ENCODE data around the gene VIL1. TPM values are rescaled to one million over a fixed set of nuclear protein-coding genes. Genes with fewer than 3 reads are reported as not detected.

Gene VIL1
- total and polyA plus RNA-seq, 2 of the 13 experiments (the other 11 are each of a cell fraction or from before 2014, with no cell fraction given), result 287 to 301 TPM

DNA sequence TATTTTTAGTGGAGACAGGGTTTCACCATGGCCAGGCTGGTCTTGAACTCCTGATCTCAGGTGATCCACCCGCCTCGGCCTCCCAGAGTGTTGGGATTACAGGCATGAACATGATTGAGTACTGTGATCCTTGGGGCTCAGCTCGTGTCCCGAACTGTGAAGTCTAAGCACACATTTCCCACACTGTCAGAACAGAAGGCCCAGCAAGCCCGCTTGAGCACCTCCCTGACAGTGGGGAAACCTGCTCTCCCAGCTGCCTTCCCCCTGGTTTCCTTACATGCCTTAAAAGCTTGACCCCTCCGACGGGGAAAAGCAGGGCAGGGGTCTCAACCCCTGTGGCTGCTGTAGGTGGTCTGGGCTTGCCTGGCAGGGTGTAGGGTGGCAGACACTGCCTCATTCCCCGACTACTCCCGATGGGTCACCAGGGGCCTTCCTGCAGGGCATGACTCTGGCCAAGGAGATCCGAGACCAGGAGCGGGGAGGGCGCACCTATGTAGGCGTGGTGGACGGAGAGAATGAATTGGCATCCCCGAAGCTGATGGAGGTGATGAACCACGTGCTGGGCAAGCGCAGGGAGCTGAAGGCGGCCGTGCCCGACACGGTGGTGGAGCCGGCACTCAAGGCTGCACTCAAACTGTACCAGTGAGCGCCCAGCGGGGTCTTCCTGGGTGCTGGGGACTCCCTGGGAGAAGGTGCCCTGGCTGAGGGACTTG, 10.1 kb downstream of the VIL1 start:
- CTCF ChIA-PET (ENCODE audit: low intra/inter-chr PET ratio, low total read pairs), result no interaction called here
- Histone ChIP-seq H3K9me3 (ENCODE audit: low read length) (no peaks in the 10 kb centered on the region), H3K4me2 (ENCODE audit: low read depth, low read length) (no peak overlapping the region), H3K27me3 (ENCODE audit: control insufficient read depth in 1 of 2, insufficient read depth in 2 of 2, low read length in 2 of 2) (no peaks in the 10 kb centered on the region), H3K36me3 (replicated peaks in 1 of 2; ENCODE audit: control insufficient read depth in 1 of 2, insufficient read depth in 2 of 2, low read length in 2 of 2) (peaks cover 55 to 71% of the 10 kb centered on the region in 2 experiments), H4K20me1 (ENCODE audit: insufficient read depth, low read length) (no peaks in the 10 kb centered on the region), H2AFZ (ENCODE audit: low read length) (no peak overlapping the region), H3K79me2 (ENCODE audit: insufficient read depth, low read length) (no peaks in the 10 kb centered on the region), H3K4me3 (replicated peaks in 1 of 3; ENCODE audit: insufficient read depth in 1 of 3, low read depth in 2 of 3, low read length in 3 of 3) (no peak overlapping the region), H3K9ac (ENCODE audit: insufficient read depth, low read depth, low read length) (no peak overlapping the region), H3K4me1 (ENCODE audit: insufficient read depth, low read length) (no peaks in the 10 kb centered on the region), H3K27ac (ENCODE audit: extremely low read length, insufficient read depth, low read length) (no peak overlapping the region)
- BruUV-seq (replicated peaks), result no TSS peak
- DNase-seq (ENCODE audit: low spot score) (no peak), ATAC-seq (no peak; the same call in 2 of the 3 replicates), FAIRE-seq (no peak)
- 99% methylated on average over 21 of the region's 24 CpGs for WGBS (ENCODE audit: low lambda C conversion rate)
- in situ Hi-C loops (cut with HindIII; ENCODE audit: extremely low pct_ligation_motif_present, low pct_unique_long_range_greater_than_20kb) (no loop called here), intact Hi-C loops (cut with micrococcal nuclease; ENCODE audit: unreplicated experiment) (no loop called here)
- POLR2A ChIA-PET, result interaction anchor here (3.9 to 6.3 kb wide), 2 partner anchors 9 to 15 kb away, joined by 27 to 59 read pairs; partner anchors contain the start of gene VIL1
- peak; percentile 94 for TF ChIP-seq AGO2 (optimal IDR thresholded peaks at IDR 0.05; ENCODE audit: low read depth, low read length)
- TF ChIP-seq MAX (IDR thresholded peaks at IDR 0.05), result no peak
- no peak for TF ChIP-seq EP300 (IDR thresholded peaks at IDR 0.05; ENCODE audit: low read depth in 2 of 2, low read length in 2 of 2)
- no peak for TF ChIP-seq EP300 (CRISPR knock-in tag; IDR thresholded peaks at IDR 0.05; ENCODE audit: borderline replicate concordance)
- TF ChIP-seq MEF2D (CRISPR knock-in tag; IDR thresholded peaks at IDR 0.05), result no peak
- TF ChIP-seq SCMH1 (CRISPR knock-in tag; IDR thresholded peaks at IDR 0.05; ENCODE audit: borderline replicate concordance), result no peak
- no peak for TF ChIP-seq CEBPB (IDR thresholded peaks at IDR 0.05; ENCODE audit: borderline replicate concordance, low read depth, low read length)
- TF ChIP-seq, protein P1, sequence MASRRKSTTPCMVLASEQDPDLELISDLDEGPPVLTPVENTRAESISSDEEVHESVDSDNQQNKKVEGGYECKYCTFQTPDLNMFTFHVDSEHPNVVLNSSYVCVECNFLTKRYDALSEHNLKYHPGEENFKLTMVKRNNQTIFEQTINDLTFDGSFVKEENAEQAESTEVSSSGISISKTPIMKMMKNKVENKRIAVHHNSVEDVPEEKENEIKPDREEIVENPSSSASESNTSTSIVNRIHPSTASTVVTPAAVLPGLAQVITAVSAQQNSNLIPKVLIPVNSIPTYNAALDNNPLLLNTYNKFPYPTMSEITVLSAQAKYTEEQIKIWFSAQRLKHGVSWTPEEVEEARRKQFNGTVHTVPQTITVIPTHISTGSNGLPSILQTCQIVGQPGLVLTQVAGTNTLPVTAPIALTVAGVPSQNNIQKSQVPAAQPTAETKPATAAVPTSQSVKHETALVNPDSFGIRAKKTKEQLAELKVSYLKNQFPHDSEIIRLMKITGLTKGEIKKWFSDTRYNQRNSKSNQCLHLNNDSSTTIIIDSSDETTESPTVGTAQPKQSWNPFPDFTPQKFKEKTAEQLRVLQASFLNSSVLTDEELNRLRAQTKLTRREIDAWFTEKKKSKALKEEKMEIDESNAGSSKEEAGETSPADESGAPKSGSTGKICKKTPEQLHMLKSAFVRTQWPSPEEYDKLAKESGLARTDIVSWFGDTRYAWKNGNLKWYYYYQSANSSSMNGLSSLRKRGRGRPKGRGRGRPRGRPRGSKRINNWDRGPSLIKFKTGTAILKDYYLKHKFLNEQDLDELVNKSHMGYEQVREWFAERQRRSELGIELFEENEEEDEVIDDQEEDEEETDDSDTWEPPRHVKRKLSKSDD (CRISPR knock-in tag; IDR thresholded peaks at IDR 0.05; ENCODE audit: low read depth), result no peak
- no peak for TF ChIP-seq EED (CRISPR knock-in tag; IDR thresholded peaks at IDR 0.05)
- TF ChIP-seq ZBTB26 (CRISPR knock-in tag; IDR thresholded peaks at IDR 0.05; ENCODE audit: borderline replicate concordance), result no peak
- TF ChIP-seq PBX2 (CRISPR knock-in tag; IDR thresholded peaks at IDR 0.05), result no peak
- TF ChIP-seq JUND (CRISPR knock-in tag; IDR thresholded peaks at IDR 0.05), result no peak
- no peak for TF ChIP-seq RAD51 (IDR thresholded peaks at IDR 0.05; ENCODE audit: borderline replicate concordance)
- TF ChIP-seq PPARG (CRISPR knock-in tag; conservative IDR thresholded peaks at IDR 0.05), result no peak
- TF ChIP-seq ZNF780A (CRISPR knock-in tag; IDR thresholded peaks at IDR 0.05), result no peak
- peak in 1 of 2 experiments; percentile 20; a peak in 1 of 4 replicates for TF ChIP-seq POLR2A (IDR thresholded peaks at IDR 0.05; ENCODE audit: insufficient read depth in 1 of 2, low read depth in 2 of 2, low read length in 2 of 2)
- no peak for TF ChIP-seq NFYC (CRISPR knock-in tag; IDR thresholded peaks at IDR 0.05)
- TF ChIP-seq, protein P2, sequence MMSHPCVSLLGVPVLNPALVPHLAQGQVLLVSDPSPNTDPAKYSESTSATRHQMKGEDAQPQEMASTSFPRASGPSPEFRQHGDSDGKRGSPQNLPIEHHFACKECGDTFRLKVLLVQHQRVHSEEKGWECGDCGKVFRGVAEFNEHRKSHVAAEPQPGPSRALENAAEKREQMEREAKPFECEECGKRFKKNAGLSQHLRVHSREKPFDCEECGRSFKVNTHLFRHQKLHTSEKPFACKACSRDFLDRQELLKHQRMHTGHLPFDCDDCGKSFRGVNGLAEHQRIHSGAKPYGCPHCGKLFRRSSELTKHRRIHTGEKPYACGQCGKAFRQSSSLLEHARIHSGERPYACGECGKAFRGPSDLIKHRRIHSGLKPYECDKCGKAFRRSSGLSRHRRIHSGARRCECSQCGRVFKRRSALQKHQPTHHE (CRISPR knock-in tag; IDR thresholded peaks at IDR 0.05; ENCODE audit: borderline replicate concordance), result no peak
- no peak for TF ChIP-seq SNAPC2 (CRISPR knock-in tag; IDR thresholded peaks at IDR 0.05)

Data from HepG2 (cell line).